IMR-90 (cell line): ENCODE data around the gene PNMA6E. TPM values are rescaled to one million over a fixed set of nuclear protein-coding genes. Genes with fewer than 3 reads are reported as not detected.

ENCODE experiments used
- ATAC-seq: fragments of 200-7000 bp; cut with Tn5 transposase; 2 replicates; pipeline ENCODE4 v1.9.1; 2020; ENCODE audit warnings: low read depth, mild to moderate bottlenecking, moderate library complexity
- BruUV-seq: library from RNA; stranded (reverse); fragments of 400-500 nt; replicated peaks from 2 replicates; lab custom pipeline; 2021; lab: Mats Ljungman, UMichigan
- CTCF ChIA-PET: fragments of 300-600 bp; formaldehyde crosslinking; extraction: SDS; loops from one replicate; lab custom pipeline; 2021; ENCODE audit warnings: antibody characterized with exemption; lab: Yijun Ruan, JAX
- POLR2A ChIA-PET: fragments of 300-600 bp; sonication (Branson Sonifier 250); formaldehyde crosslinking; loops from one replicate; lab custom pipeline; 2022; ENCODE audit warnings: antibody characterized with exemption; ENCODE audit not compliant: unreplicated experiment; lab: Charles Lee
- DNase-seq: peaks from one replicate; pipeline ENCODE4 v3.0.0; 2013
- H2AFZ ChIP-seq: replicated peaks from 2 replicates; pipeline ENCODE3; 2013; ENCODE audit warnings: low read length, mild to moderate bottlenecking; ENCODE audit not compliant: poor library complexity
- H2AK5ac ChIP-seq: 2 replicates; pipeline ENCODE4 v1.6.1; 2013; ENCODE audit warnings: low read depth, low read length, inconsistent platforms
- H2AK9ac ChIP-seq: replicated peaks from 2 replicates; pipeline ENCODE3; 2013; ENCODE audit warnings: mild to moderate bottlenecking, low read depth, low read length, moderate library complexity; ENCODE audit not compliant: poor library complexity
- H2BK120ac ChIP-seq: 2 replicates; pipeline ENCODE4 v1.6.1; 2013; ENCODE audit warnings: low read depth, low read length, inconsistent platforms
- H2BK15ac ChIP-seq: 3 replicates; pipeline ENCODE4 v1.6.1; 2013; ENCODE audit warnings: low read depth, low read length, inconsistent platforms
- H2BK20ac ChIP-seq: 2 replicates; pipeline ENCODE4 v1.6.1; 2013; ENCODE audit warnings: low read depth, mild to moderate bottlenecking, inconsistent platforms, low read length, moderate library complexity
- H2BK5ac ChIP-seq: 2 replicates; pipeline ENCODE4 v1.6.1; 2013; ENCODE audit warnings: mild to moderate bottlenecking, low read depth, low read length, inconsistent platforms; ENCODE audit not compliant: poor library complexity, severe bottlenecking
- H3K14ac ChIP-seq: replicated peaks from 2 replicates; pipeline ENCODE4 v1.6.1; 2013; ENCODE audit warnings: low read depth, low read length, inconsistent platforms
- H3K18ac ChIP-seq: 2 replicates; pipeline ENCODE4 v1.6.1; 2013; ENCODE audit warnings: low read depth, low read length, control low read depth
- H3K23ac ChIP-seq: 2 replicates; pipeline ENCODE4 v1.6.1; 2013; ENCODE audit warnings: low read depth, low read length, inconsistent platforms
- H3K27ac ChIP-seq: 2 replicates; pipeline ENCODE4 v1.5.1; 2013; ENCODE audit warnings: mild to moderate bottlenecking, control low read depth, low read length; ENCODE audit not compliant: insufficient read depth
- H3K27me3 ChIP-seq: 2 replicates; pipeline ENCODE4 v1.6.1; 2013; ENCODE audit warnings: low read length; ENCODE audit not compliant: control insufficient read depth, insufficient read depth
- H3K36me3 ChIP-seq: 2 replicates; pipeline ENCODE4 v1.6.1; 2013; ENCODE audit warnings: low read length, mixed read lengths; ENCODE audit not compliant: control insufficient read depth, insufficient read depth
- H3K4ac ChIP-seq: 2 replicates; pipeline ENCODE4 v1.6.1; 2013; ENCODE audit warnings: low read depth, low read length, inconsistent platforms
- H3K4me1 ChIP-seq: 2 replicates; pipeline ENCODE4 v1.6.1; 2013; ENCODE audit warnings: low read length, mixed read lengths; ENCODE audit not compliant: control insufficient read depth, insufficient read depth
- H3K4me2 ChIP-seq: 2 replicates; pipeline ENCODE4 v1.6.1; 2013; ENCODE audit warnings: low read depth, mild to moderate bottlenecking, control low read depth, low read length, moderate library complexity
- H3K4me3 ChIP-seq: 2 replicates; pipeline ENCODE4 v1.5.1; 2013; ENCODE audit warnings: low read depth, mild to moderate bottlenecking, control low read depth, low read length, moderate library complexity; ENCODE audit not compliant: insufficient read depth
- H3K56ac ChIP-seq: 2 replicates; pipeline ENCODE4 v1.6.1; 2013; ENCODE audit warnings: low read length, inconsistent platforms; ENCODE audit not compliant: insufficient read depth; ENCODE audit errors: extremely low read depth
- H3K79me1 ChIP-seq, 2 experiments: 2 replicates each; pipeline ENCODE4 v1.6.1; 2013; ENCODE audit warnings: low read length in 2 of 2, inconsistent platforms in 1 of 2, low read depth in 1 of 2
- H3K9ac ChIP-seq: 2 replicates; pipeline ENCODE4 v1.6.1; 2013; ENCODE audit warnings: low read depth, low read length, control low read depth
- H3K9me1 ChIP-seq: 2 replicates; pipeline ENCODE4 v1.6.1; 2013; ENCODE audit warnings: low read length, inconsistent platforms; ENCODE audit not compliant: insufficient read depth
- H3K9me3 ChIP-seq: 2 replicates; pipeline ENCODE4 v1.6.1; 2013; ENCODE audit warnings: low read length; ENCODE audit not compliant: control insufficient read depth, insufficient read depth
- H4K20me1 ChIP-seq: 2 replicates; pipeline ENCODE4 v1.6.1; 2013; ENCODE audit warnings: low read length, inconsistent platforms; ENCODE audit not compliant: insufficient read depth
- H4K5ac ChIP-seq: 2 replicates; pipeline ENCODE4 v1.6.1; 2013; ENCODE audit warnings: mild to moderate bottlenecking, low read depth, low read length, control low read depth
- H4K8ac ChIP-seq, 2 experiments: 2 replicates each; pipeline ENCODE4 v1.6.1; 2013; ENCODE audit warnings: low read depth in 2 of 2, low read length in 2 of 2, control low read depth in 1 of 2, inconsistent platforms in 1 of 2
- H4K91ac ChIP-seq: 2 replicates; pipeline ENCODE4 v1.6.1; 2013; ENCODE audit warnings: low read depth, low read length, inconsistent platforms; ENCODE audit not compliant: insufficient read depth
- BHLHE40 ChIP-seq: fragments of 150-350 bp; IDR thresholded peaks from 2 replicates; pipeline ENCODE4 v1.6.1; 2016; ENCODE audit warnings: mild to moderate bottlenecking, low read depth, low read length
- CEBPB ChIP-seq: IDR thresholded peaks from 2 replicates; pipeline ENCODE4 v1.6.1; 2012; ENCODE audit warnings: low read depth, low read length, improper control_type of control experiment
- CHD1 ChIP-seq: IDR thresholded peaks from 2 replicates; pipeline ENCODE4 v1.6.1; 2012; ENCODE audit warnings: low read depth, low read length, improper control_type of control experiment
- CTCF ChIP-seq: conservative IDR thresholded peaks from 2 replicates; pipeline ENCODE4 v1.5.1; 2012; ENCODE audit warnings: mild to moderate bottlenecking, low read depth, low read length, improper control_type of control experiment
- FOS ChIP-seq: fragments of 150-350 bp; IDR thresholded peaks from 2 replicates; pipeline ENCODE4 v1.6.1; 2016; ENCODE audit warnings: low read depth, low read length
- MAFK ChIP-seq: IDR thresholded peaks from 2 replicates; pipeline ENCODE4 v1.6.1; 2012; ENCODE audit warnings: low read depth, low read length, improper control_type of control experiment
- MAZ ChIP-seq: IDR thresholded peaks from 2 replicates; pipeline ENCODE4 v1.6.1; 2012; ENCODE audit warnings: low read depth, mild to moderate bottlenecking, low read length, improper control_type of control experiment, moderate library complexity, borderline replicate concordance
- MXI1 ChIP-seq: IDR thresholded peaks from 2 replicates; pipeline ENCODE4 v1.6.1; 2012; ENCODE audit warnings: low read depth, mild to moderate bottlenecking, low read length, moderate library complexity, borderline replicate concordance
- NFE2L2 ChIP-seq: fragments of 150-350 bp; IDR thresholded peaks from 2 replicates; pipeline ENCODE4 v1.6.1; 2016; ENCODE audit warnings: low read depth, mild to moderate bottlenecking, low read length
- POLR2A ChIP-seq: IDR thresholded peaks from 2 replicates; pipeline ENCODE4 v1.6.1; 2012; ENCODE audit warnings: mild to moderate bottlenecking, low read depth, low read length
- RAD21 ChIP-seq: IDR thresholded peaks from 2 replicates; pipeline ENCODE4 v1.6.1; 2012; ENCODE audit warnings: low read length, improper control_type of control experiment
- RCOR1 ChIP-seq: IDR thresholded peaks from 2 replicates; pipeline ENCODE4 v1.6.1; 2012; ENCODE audit warnings: mild to moderate bottlenecking, low read length, improper control_type of control experiment; ENCODE audit not compliant: insufficient replicate concordance
- RFX5 ChIP-seq: IDR thresholded peaks from 2 replicates; pipeline ENCODE4 v1.8.0; 2012; ENCODE audit warnings: low read depth, mild to moderate bottlenecking, low read length, moderate library complexity
- SMC3 ChIP-seq: fragments of 150-350 bp; IDR thresholded peaks from 2 replicates; pipeline ENCODE4 v1.6.1; 2016; ENCODE audit warnings: low read depth, mild to moderate bottlenecking, antibody characterized with exemption, low read length, moderate library complexity
- USF2 ChIP-seq: fragments of 150-350 bp; IDR thresholded peaks from 2 replicates; pipeline ENCODE4 v1.6.1; 2017; ENCODE audit warnings: mild to moderate bottlenecking, antibody characterized with exemption, low read length, low read depth
- WGBS, 2 experiments: methylation state at CpG; one replicate each; pipeline versions ENCODE4 v1.1.5 to v1.1.7; 2013; ENCODE audit warnings: missing lambda C conversion rate in 2 of 2; ENCODE audit not compliant: insufficient read length in 1 of 2; ENCODE audit errors: extremely low coverage in 2 of 2; 5-methylcytosine and 5-hydroxymethylcytosine counted together
- dilution Hi-C: fragments of 300-500 bp; cut with HindIII; formaldehyde crosslinking; loops from one replicate; pipeline ENCODE4 v1.14.3; 2018; ENCODE audit warnings: low sequenced_read_pairs; ENCODE audit not compliant: unreplicated experiment
- in situ Hi-C: fragments of 300-500 bp; cut with MboI; formaldehyde crosslinking; loops from 3 replicates; pipeline ENCODE4 v1.14.3; 2019; ENCODE audit warnings: low sequenced_read_pairs, inconsistent platforms, mixed read lengths
- intact Hi-C: fragments of 100-400 bp; cut with micrococcal nuclease; formaldehyde crosslinking; loops from 2 replicates; pipeline ENCODE4 v1.10.0; 2022
- polyA plus RNA-seq, 3 experiments: library from polyadenylated mRNA; depleted of rRNA; stranded (reverse); fragments of >200 nt; gene quantifications; 2 replicates each; pipeline ENCODE4 v1.2.3, GENCODE V29; 2012; ENCODE audit warnings: low replicate concordance in 1 of 3
- total RNA-seq: library from RNA; depleted of rRNA; stranded (reverse); fragments of >200 nt; gene quantifications from 2 replicates; pipeline ENCODE4 v1.2.3, GENCODE V29; 2012
- TF ChIP-seq, protein P1 (sequence below): fragments of 150-350 bp; IDR thresholded peaks from 2 replicates; pipeline ENCODE4 v1.6.1; 2016; ENCODE audit warnings: low read depth, mild to moderate bottlenecking, low read length, moderate library complexity, borderline replicate concordance

PNMA6E gene
- total and polyA plus RNA-seq, 2 of the 4 experiments (the other 2 are of a cell fraction), result not detected

DNA sequence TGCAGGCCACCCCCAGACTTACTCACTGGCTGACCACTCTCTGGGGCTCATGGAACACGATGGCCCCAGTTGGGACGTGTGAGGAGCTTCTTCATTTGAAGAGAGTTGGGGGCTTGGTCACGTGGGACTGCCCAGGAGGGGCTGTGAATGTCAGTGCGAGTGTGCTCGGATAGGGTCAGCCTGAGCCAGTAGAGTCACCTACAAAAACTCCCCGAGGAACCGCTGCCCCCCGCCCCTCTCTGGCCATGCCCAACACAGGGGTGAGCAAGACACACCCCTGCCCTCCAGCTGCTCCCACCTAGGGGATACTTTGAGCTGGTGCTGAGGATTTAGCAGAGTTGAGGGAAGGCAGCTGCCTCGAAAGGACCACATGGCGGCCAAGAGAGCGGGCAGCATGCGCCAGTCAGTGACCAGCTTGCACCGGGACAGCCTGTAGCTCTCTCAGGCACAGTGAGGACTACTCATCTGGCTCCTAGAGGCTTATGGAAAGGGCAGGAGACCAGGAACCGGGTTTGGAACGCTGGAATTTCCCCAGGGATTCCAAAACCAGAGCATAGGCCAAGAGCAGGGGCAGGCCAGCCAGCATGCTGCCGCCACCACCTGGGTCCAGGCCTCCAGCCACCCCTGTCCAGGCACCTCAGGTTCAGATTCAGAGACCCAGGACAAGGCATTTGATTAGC is 8.4 kb downstream of the PNMA6E start:
- in situ Hi-C loops, result no loop called here
- ChIA-PET POLR2A (no interaction called here), CTCF (no interaction called here)
- Histone ChIP-seq H3K9me3 (peaks cover 3% of the 10 kb centered on the region; the same call in 1 of the 2 replicates), H4K91ac (no peak overlapping the region), H2AK5ac (no peak overlapping the region), H4K20me1 (no peaks in the 10 kb centered on the region), H3K79me1 (no peaks in the 10 kb centered on the region), H2AFZ (no peak overlapping the region), H3K27ac (no peak overlapping the region), H2AK9ac (no peak overlapping the region), H3K27me3 (peaks cover 9% of the 10 kb centered on the region; the same call in 1 of the 2 replicates), H3K9ac (no peak overlapping the region), H2BK5ac (no peak overlapping the region), H2BK20ac (no peak overlapping the region), H3K4ac (no peak overlapping the region), H3K56ac (no peak overlapping the region), H4K5ac (no peak overlapping the region), H2BK15ac (no peak overlapping the region), H3K18ac (no peak overlapping the region), H3K4me2 (no peak overlapping the region), H3K23ac (no peak overlapping the region), H2BK120ac (no peak overlapping the region), H4K8ac (no peak overlapping the region), H3K14ac (no peak overlapping the region), H3K4me3 (no peak overlapping the region), H3K9me1 (no peaks in the 10 kb centered on the region), H3K36me3 (no peaks in the 10 kb centered on the region), H3K4me1 (no peaks in the 10 kb centered on the region)
- intact Hi-C loops, result no loop called here
- DNase-seq (no peak), ATAC-seq (no peak)
- dilution Hi-C loops, result no loop called here
- WGBS, 2 experiments, result 68% methylated on average over 3 of the region's 16 CpGs; no CpG with 5 or more reads in 1 of the 2 experiments
- TF ChIP-seq BHLHE40 (no peak), RAD21 (no peak), SMC3 (no peak), RFX5 (no peak), POLR2A (no peak), MXI1 (no peak), CHD1 (no peak), MAFK (no peak), FOS (no peak), CEBPB (no peak), MAZ (no peak), RCOR1 (no peak), NFE2L2 (no peak), USF2 (no peak), CTCF (no peak)
- TF ChIP-seq, protein P1, sequence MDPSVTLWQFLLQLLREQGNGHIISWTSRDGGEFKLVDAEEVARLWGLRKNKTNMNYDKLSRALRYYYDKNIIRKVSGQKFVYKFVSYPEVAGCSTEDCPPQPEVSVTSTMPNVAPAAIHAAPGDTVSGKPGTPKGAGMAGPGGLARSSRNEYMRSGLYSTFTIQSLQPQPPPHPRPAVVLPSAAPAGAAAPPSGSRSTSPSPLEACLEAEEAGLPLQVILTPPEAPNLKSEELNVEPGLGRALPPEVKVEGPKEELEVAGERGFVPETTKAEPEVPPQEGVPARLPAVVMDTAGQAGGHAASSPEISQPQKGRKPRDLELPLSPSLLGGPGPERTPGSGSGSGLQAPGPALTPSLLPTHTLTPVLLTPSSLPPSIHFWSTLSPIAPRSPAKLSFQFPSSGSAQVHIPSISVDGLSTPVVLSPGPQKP, result no peak
- BruUV-seq, result no TSS peak
